Suprapubic skin (tissue), 4 donors: ENCODE results near the gene FCGBP. TPM values are rescaled to one million over a fixed set of nuclear protein-coding genes. Genes with fewer than 3 reads are reported as not detected.

Experiments used
- DNase-seq, 2 donors: peaks; one replicate each; pipeline ENCODE4 v3.0.0-alpha.2; 2019; ENCODE audit warnings: low spot score in 2 of 2
- H3K27ac ChIP-seq: fragments of 200-600 bp; sonication (generic); one replicate; pipeline ENCODE4 v1.5.1; 2019
- H3K27me3 ChIP-seq: fragments of 200-600 bp; sonication (generic); one replicate; pipeline ENCODE4 v1.5.1; 2019
- H3K36me3 ChIP-seq: fragments of 200-600 bp; sonication (generic); one replicate; pipeline ENCODE4 v1.5.1; 2019
- H3K4me1 ChIP-seq: fragments of 200-600 bp; sonication (generic); one replicate; pipeline ENCODE4 v1.5.1; 2019
- H3K4me3 ChIP-seq: fragments of 200-600 bp; sonication (generic); one replicate; pipeline ENCODE4 v1.5.1; 2019; ENCODE audit warnings: mild to moderate bottlenecking
- H3K9me3 ChIP-seq: fragments of 200-600 bp; sonication (generic); one replicate; pipeline ENCODE4 v1.5.1; 2019
- EP300 ChIP-seq: sonication (generic); formaldehyde crosslinking; IDR thresholded peaks from one replicate; pipeline ENCODE4 v1.6.1; 2017; ENCODE audit warnings: antibody characterized with exemption
- POLR2A ChIP-seq, 2 donors: fragments of 450-650 bp; IDR thresholded peaks; one replicate each; pipeline ENCODE4 v1.6.1; 2017; ENCODE audit warnings: antibody characterized with exemption in 2 of 2, mild to moderate bottlenecking in 2 of 2, moderate library complexity in 2 of 2
- POLR2AphosphoS5 ChIP-seq, 3 donors: sonication (generic); formaldehyde crosslinking; IDR thresholded peaks; one replicate each; pipeline ENCODE4 v1.6.1; 2017; ENCODE audit warnings: antibody characterized with exemption in 3 of 3
- WGBS: methylation state at CpG from one replicate; pipeline ENCODE4 v1.1.5; 2018; 5-methylcytosine and 5-hydroxymethylcytosine counted together
- total RNA-seq, 4 donors: library from RNA; depleted of rRNA; stranded (reverse); fragments of >200 nt; gene quantifications; one replicate each; pipeline ENCODE4 v1.1.0, GENCODE V29; 2016
- TF ChIP-seq, protein P1 (sequence below), 2 donors: fragments of 200-600 bp in 1 of 2; fragments of 450-650 bp in 1 of 2; sonication (generic) in 1 of 2; IDR thresholded peaks; one replicate each; pipeline ENCODE4 v1.5.1; 2016 to 2019; ENCODE audit warnings: antibody characterized with exemption in 2 of 2, mild to moderate bottlenecking in 1 of 2, moderate library complexity in 1 of 2

The FCGBP gene
- total RNA-seq, 4 donors from 2014 or later = 114 to 314 (median 246) TPM

GRCh38 chr19:39971380-39972035 lies 37.1 kb upstream of the FCGBP start:
- Histone ChIP-seq H3K36me3 (peaks cover 36% of the 10 kb centered on the region), H3K9me3 (no peaks in the 10 kb centered on the region), H3K4me3 (peak overlapping the region; percentile 91), H3K27ac (peak overlapping the region; percentile 68), H3K27me3 (no peaks in the 10 kb centered on the region), H3K4me1 (peaks cover 23% of the 10 kb centered on the region)
- no peak for DNase-seq
- no peak for TF ChIP-seq EP300
- no peak for TF ChIP-seq POLR2A (IDR thresholded peaks at IDR 0.05)
- TF ChIP-seq, protein P1, sequence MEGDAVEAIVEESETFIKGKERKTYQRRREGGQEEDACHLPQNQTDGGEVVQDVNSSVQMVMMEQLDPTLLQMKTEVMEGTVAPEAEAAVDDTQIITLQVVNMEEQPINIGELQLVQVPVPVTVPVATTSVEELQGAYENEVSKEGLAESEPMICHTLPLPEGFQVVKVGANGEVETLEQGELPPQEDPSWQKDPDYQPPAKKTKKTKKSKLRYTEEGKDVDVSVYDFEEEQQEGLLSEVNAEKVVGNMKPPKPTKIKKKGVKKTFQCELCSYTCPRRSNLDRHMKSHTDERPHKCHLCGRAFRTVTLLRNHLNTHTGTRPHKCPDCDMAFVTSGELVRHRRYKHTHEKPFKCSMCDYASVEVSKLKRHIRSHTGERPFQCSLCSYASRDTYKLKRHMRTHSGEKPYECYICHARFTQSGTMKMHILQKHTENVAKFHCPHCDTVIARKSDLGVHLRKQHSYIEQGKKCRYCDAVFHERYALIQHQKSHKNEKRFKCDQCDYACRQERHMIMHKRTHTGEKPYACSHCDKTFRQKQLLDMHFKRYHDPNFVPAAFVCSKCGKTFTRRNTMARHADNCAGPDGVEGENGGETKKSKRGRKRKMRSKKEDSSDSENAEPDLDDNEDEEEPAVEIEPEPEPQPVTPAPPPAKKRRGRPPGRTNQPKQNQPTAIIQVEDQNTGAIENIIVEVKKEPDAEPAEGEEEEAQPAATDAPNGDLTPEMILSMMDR (IDR thresholded peaks at IDR 0.05) = no peak
- TF ChIP-seq POLR2AphosphoS5 (IDR thresholded peaks at IDR 0.05) = no peak
- 2% methylated on average over 19 of the region's 21 CpGs for WGBS

- TF ChIP-seq EP300 (no peak), POLR2A (IDR thresholded peaks at IDR 0.05) (peak in 1 of 2 donors; percentile 68), POLR2AphosphoS5 (IDR thresholded peaks at IDR 0.05) (peak; percentile 48 to 72 (median 71))
- TF ChIP-seq, protein P1 (IDR thresholded peaks at IDR 0.05) = peak; percentile 45 to 80
- Histone ChIP-seq H3K4me3 (peak within 1 kb of the TSS; percentile 91), H3K36me3 (peaks cover 29% of the 10 kb centered on the region), H3K4me1 (peaks cover 23% of the 10 kb centered on the region), H3K27me3 (no peaks in the 10 kb centered on the region), H3K9me3 (no peaks in the 10 kb centered on the region), H3K27ac (peak within 1 kb of the TSS; percentile 89)
- peak; percentile 98 for DNase-seq
- WGBS = 0% methylated on average over 15 of the region's 47 CpGs
Observed at GRCh38 chr19:39970675-39971379, 36.4 kb upstream of the FCGBP start, which contains the start of gene PSMC4. PSMC4 (plus strand) TSS chr19:39971165; CDS start chr19:39971203, 38 bp downstream.

DNA sequence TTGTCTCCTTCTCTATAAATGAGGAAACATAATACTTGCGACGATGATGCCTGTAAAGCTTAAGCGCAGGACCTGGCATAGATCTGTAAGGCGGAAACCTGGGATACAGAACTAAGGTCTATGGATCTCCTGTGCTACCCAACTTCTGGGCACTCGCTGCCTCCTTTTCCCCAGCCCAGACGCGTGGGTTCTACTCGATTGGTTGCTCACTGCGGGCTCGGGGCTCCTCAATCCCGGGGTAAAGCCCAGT lies 35.9 kb upstream of the FCGBP start:
- no peaks in the 10 kb centered on the region for H3K9me3 ChIP-seq
- no peak for TF ChIP-seq POLR2AphosphoS5 (IDR thresholded peaks at IDR 0.05)
- TF ChIP-seq, protein P1 (IDR thresholded peaks at IDR 0.05) = no peak
- DNase-seq = no peak

GRCh38 chr19:39969681-39970424 lies 35.4 kb upstream of the FCGBP start:
- TF ChIP-seq POLR2A (IDR thresholded peaks at IDR 0.05) (no peak), POLR2AphosphoS5 (IDR thresholded peaks at IDR 0.05) (no peak), EP300 (no peak)
- TF ChIP-seq, protein P1 (IDR thresholded peaks at IDR 0.05) = no peak
- Histone ChIP-seq H3K27ac (peak overlapping the region; percentile 89), H3K36me3 (peaks cover 19% of the 10 kb centered on the region), H3K4me3 (peak overlapping the region; percentile 91), H3K4me1 (peaks cover 23% of the 10 kb centered on the region), H3K9me3 (no peaks in the 10 kb centered on the region), H3K27me3 (no peaks in the 10 kb centered on the region)
- 68% methylated on average over 13 of the region's 13 CpGs for WGBS
- no peak for DNase-seq

More for the DNA sequence above, 35.9 kb upstream of the FCGBP start:
- Histone ChIP-seq H3K4me3 (peak overlapping the region; percentile 91), H3K27ac (peak overlapping the region; percentile 89), H3K4me1 (peaks cover 23% of the 10 kb centered on the region), H3K36me3 (peaks cover 24% of the 10 kb centered on the region), H3K27me3 (no peaks in the 10 kb centered on the region)
- 3% methylated on average over 7 of the region's 11 CpGs for WGBS

DNA sequence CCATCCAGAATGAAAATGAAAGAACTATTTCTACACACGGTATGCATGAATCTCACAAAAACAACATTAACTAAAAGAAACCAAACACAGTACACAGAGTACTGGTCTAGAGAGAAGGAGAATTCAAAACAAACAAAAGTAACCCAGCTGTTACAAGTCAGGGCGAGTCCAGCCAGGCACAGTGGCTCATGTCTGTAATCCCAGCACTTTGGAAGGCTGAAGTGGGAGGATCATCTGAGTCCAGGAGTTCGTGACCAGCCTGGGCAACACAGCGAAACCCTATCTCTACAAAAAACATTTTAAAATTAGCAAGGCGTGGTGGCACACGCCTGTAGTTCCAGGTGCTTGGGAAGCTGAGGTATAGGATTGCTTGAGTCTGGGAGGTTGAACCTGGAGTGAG lies 34.8 kb upstream of the FCGBP start:
- WGBS = 65% methylated on average over 6 of the region's 6 CpGs
- TF ChIP-seq POLR2A (IDR thresholded peaks at IDR 0.05) (no peak), POLR2AphosphoS5 (IDR thresholded peaks at IDR 0.05) (no peak), EP300 (no peak)
- TF ChIP-seq, protein P1 (IDR thresholded peaks at IDR 0.05) = no peak
- no peaks in the 10 kb centered on the region for H3K9me3 ChIP-seq
- no peaks in the 10 kb centered on the region for H3K27me3 ChIP-seq
- H3K27ac ChIP-seq = no peak overlapping the region
- no peak for DNase-seq
- peaks cover 13% of the 10 kb centered on the region for H3K36me3 ChIP-seq
- no peak overlapping the region for H3K4me3 ChIP-seq
- peaks cover 23% of the 10 kb centered on the region for H3K4me1 ChIP-seq
